Subcutaneous abdominal adipose tissue (tissue), 5 donors: ENCODE results near the gene AP4E1.
"Not testable (repeated sequence)": the region's sequence is repeated elsewhere in the genome, so short reads cannot be mapped to it uniquely, and the experiment has no call there.

Experiments used
- H3K27ac ChIP-seq: one replicate; pipeline ENCODE4 v1.7.0; 2013; ENCODE audit warnings: low read depth, mild to moderate bottlenecking, inconsistent platforms, low read length, moderate library complexity
- H3K27me3 ChIP-seq, 5 donors: one replicate each; pipeline ENCODE4 v1.7.0; 2013; ENCODE audit warnings: low read length in 5 of 5, inconsistent platforms in 1 of 5; ENCODE audit not compliant: control insufficient read depth in 5 of 5, insufficient read depth in 4 of 5
- H3K36me3 ChIP-seq, 5 donors: one replicate each; pipeline ENCODE4 v1.7.0; 2013; ENCODE audit warnings: low read length in 5 of 5; ENCODE audit not compliant: control insufficient read depth in 5 of 5, insufficient read depth in 5 of 5
- H3K4me1 ChIP-seq, 5 donors: one replicate each; pipeline ENCODE4 v1.7.0; 2013; ENCODE audit warnings: low read length in 5 of 5, mild to moderate bottlenecking in 3 of 5, moderate library complexity in 1 of 5; ENCODE audit not compliant: control insufficient read depth in 5 of 5, insufficient read depth in 5 of 5
- H3K4me3 ChIP-seq, 5 donors: one replicate each; pipeline ENCODE4 v1.7.0; 2013; ENCODE audit warnings: low read length in 5 of 5, low read depth in 1 of 5
- H3K9ac ChIP-seq, 5 donors: one replicate each; pipeline ENCODE4 v1.7.0; 2013; ENCODE audit warnings: low read length in 5 of 5, mild to moderate bottlenecking in 4 of 5, moderate library complexity in 3 of 5
- H3K9me3 ChIP-seq, 5 donors: one replicate each; pipeline ENCODE4 v1.7.0; 2013; ENCODE audit warnings: low read length in 5 of 5; ENCODE audit not compliant: control insufficient read depth in 5 of 5
- donor health status: healthy.
- donor health status: healthy.
- donor health status: healthy.
- donor health status: healthy.
- donor health status: healthy.

Gene AP4E1

GRCh38 chr15:50907601-50908208 lies 778 bp upstream of the AP4E1 start:
- Histone ChIP-seq H3K9ac (peak overlapping the region; percentile 40 to 97 (median 80)), H3K27me3 (no peaks in the 10 kb centered on the region), H3K36me3 (peaks cover 0 to 8% (median 3%) of the 10 kb centered on the region in 5 donors), H3K4me1 (peaks cover 0 to 30% (median 25%) of the 10 kb centered on the region in 5 donors), H3K4me3 (peak overlapping the region; percentile 76 to 97 (median 90)), H3K27ac (peak overlapping the region; percentile 95), H3K9me3 (no peaks in the 10 kb centered on the region)

DNA sequence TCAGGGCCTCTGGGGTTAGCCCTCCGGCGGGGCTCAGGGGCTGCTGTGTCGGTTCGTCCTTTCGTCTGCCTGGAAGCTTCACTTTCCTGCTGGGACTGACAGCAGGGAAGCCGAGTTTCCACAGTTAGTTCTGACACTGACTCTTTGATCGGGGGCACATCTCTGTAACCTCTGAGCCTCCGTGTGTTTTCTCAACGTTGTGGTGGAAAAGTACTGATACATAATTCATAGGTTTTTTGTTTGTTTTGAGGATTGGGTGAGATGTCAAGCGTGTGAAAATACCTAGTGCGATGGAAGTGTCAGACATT lies 481 bp downstream of the AP4E1 start:
- Histone ChIP-seq H3K27ac (peak overlapping the region; percentile 95), H3K27me3 (no peaks in the 10 kb centered on the region), H3K9me3 (no peaks in the 10 kb centered on the region), H3K4me1 (peaks cover 0 to 30% (median 25%) of the 10 kb centered on the region in 5 donors), H3K4me3 (peak overlapping the region; percentile 85 to 97 (median 90)), H3K36me3 (peaks cover 0 to 13% (median 8%) of the 10 kb centered on the region in 5 donors), H3K9ac (peak overlapping the region; percentile 72 to 99 (median 84))

- peaks cover 2 to 19% (median 9%) of the 10 kb centered on the region in 5 donors for H3K36me3 ChIP-seq
- H3K9me3 ChIP-seq, H3K27ac ChIP-seq, H3K27me3 ChIP-seq, H3K4me3 ChIP-seq: not testable (repeated sequence)
- H3K9ac ChIP-seq: peak overlapping the region in 1 of 5 donors; percentile 16
- H3K4me1 ChIP-seq: peaks cover 0 to 30% (median 25%) of the 10 kb centered on the region in 5 donors
Measured at GRCh38 chr15:50910426-50910795, 1.9 kb downstream of the AP4E1 start.

GRCh38 chr15:50911001-50911400 lies 2.5 kb downstream of the AP4E1 start:
- H3K9ac ChIP-seq: peak overlapping the region in 1 of 5 donors; percentile 24
- H3K9me3 ChIP-seq: no peaks in the 10 kb centered on the region
- H3K4me1 ChIP-seq: peaks cover 0 to 30% (median 25%) of the 10 kb centered on the region in 5 donors
- no peak overlapping the region for H3K4me3 ChIP-seq
- H3K27me3 ChIP-seq: no peaks in the 10 kb centered on the region
- no peak overlapping the region for H3K27ac ChIP-seq
- H3K36me3 ChIP-seq: peaks cover 5 to 24% (median 13%) of the 10 kb centered on the region in 5 donors

GRCh38 chr15:50911621-50912020 lies 3.1 kb downstream of the AP4E1 start:
- H3K36me3 ChIP-seq: peaks cover 7 to 28% (median 19%) of the 10 kb centered on the region in 5 donors
- no peaks in the 10 kb centered on the region for H3K27me3 ChIP-seq
- H3K27ac ChIP-seq: no peak overlapping the region
- H3K9me3 ChIP-seq: no peaks in the 10 kb centered on the region
- no peak overlapping the region for H3K4me3 ChIP-seq
- no peak overlapping the region for H3K9ac ChIP-seq
- peaks cover 0 to 30% (median 25%) of the 10 kb centered on the region in 5 donors for H3K4me1 ChIP-seq

DNA sequence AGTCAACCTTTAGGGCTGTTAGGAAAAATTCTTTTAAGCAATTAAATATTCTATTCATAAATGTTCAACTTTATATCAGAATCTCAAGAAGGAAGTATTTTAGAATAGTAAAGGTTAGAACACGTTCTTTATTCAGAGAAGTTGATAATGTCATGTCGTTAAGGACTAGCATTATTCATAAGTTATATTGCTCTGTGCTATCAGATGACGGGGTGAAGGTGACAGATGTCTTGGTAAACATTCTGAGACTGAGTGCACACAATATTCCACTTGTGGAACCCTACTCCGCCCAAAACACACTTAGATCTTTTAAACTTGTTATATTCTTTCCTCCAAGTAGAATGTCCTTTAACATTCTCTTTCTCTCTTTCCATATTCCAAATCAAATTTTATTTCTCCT lies 7.9 kb downstream of the AP4E1 start:
- Histone ChIP-seq H3K27ac (no peak overlapping the region), H3K27me3 (no peaks in the 10 kb centered on the region), H3K9me3 (no peaks in the 10 kb centered on the region), H3K4me3 (no peak overlapping the region), H3K9ac (no peak overlapping the region), H3K36me3 (peaks cover 13 to 41% (median 26%) of the 10 kb centered on the region in 5 donors), H3K4me1 (peaks cover 0 to 3% (median 0%) of the 10 kb centered on the region in 5 donors)

DNA sequence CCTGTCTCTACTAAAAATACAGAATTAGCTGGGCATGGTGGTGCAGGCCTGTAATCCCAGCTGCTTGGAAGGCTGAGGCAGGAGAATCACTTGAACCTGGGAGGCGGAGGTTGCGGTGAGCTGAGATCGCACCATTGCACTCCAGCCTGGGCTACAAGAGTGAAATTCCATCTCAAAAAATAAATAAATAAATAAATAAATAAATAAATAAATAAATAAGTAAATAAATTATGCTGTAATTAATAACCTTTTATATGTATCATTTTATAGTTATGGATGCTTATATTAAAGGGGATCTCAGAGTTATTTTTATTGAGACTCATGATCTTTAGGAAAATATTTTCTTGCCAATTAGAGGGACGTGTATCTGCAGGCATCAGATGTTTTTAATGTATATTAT lies 10.9 kb downstream of the AP4E1 start:
- H3K9ac ChIP-seq, H3K9me3 ChIP-seq, H3K27ac ChIP-seq, H3K27me3 ChIP-seq, H3K4me1 ChIP-seq, H3K4me3 ChIP-seq: not testable (repeated sequence)
- peaks cover 13 to 35% (median 21%) of the 10 kb centered on the region in 5 donors for H3K36me3 ChIP-seq

- Histone ChIP-seq H3K4me1 (no peaks in the 10 kb centered on the region), H3K4me3 (no peak overlapping the region), H3K27me3 (no peaks in the 10 kb centered on the region), H3K9me3 (no peaks in the 10 kb centered on the region), H3K36me3 (peaks cover 20 to 52% (median 26%) of the 10 kb centered on the region in 5 donors), H3K27ac (no peak overlapping the region), H3K9ac (no peak overlapping the region)
Measured at GRCh38 chr15:50925281-50925680, 16.8 kb downstream of the AP4E1 start.

- Histone ChIP-seq H3K4me3 (no peak overlapping the region), H3K27ac (no peak overlapping the region), H3K9ac (no peak overlapping the region), H3K9me3 (no peaks in the 10 kb centered on the region), H3K36me3 (peaks cover 25 to 48% (median 35%) of the 10 kb centered on the region in 5 donors), H3K27me3 (no peaks in the 10 kb centered on the region), H3K4me1 (peaks cover 0 to 5% (median 0%) of the 10 kb centered on the region in 5 donors)
Measured at GRCh38 chr15:50929062-50929461, 20.6 kb downstream of the AP4E1 start.

- no peaks in the 10 kb centered on the region for H3K27me3 ChIP-seq
Measured at GRCh38 chr15:50930792-50931191, 22.3 kb downstream of the AP4E1 start.

More at GRCh38 chr15:50930792-50931191, 22.3 kb downstream of the AP4E1 start:
- Histone ChIP-seq H3K9ac (no peak overlapping the region), H3K36me3 (peaks cover 20 to 39% (median 37%) of the 10 kb centered on the region in 5 donors), H3K4me1 (peaks cover 0 to 5% (median 0%) of the 10 kb centered on the region in 5 donors), H3K9me3 (no peaks in the 10 kb centered on the region), H3K27ac (no peak overlapping the region), H3K4me3 (no peak overlapping the region)
